Measurements from ENCODE around the gene RFK. TPM values are rescaled to one million over a fixed set of nuclear protein-coding genes. Genes with fewer than 3 reads are reported as not detected.

Gene RFK
- total and polyA plus RNA-seq, 9 of the 15 experiments (the other 6 are each of a cell fraction or from before 2014, with no cell fraction given), result 3.8 to 51.1 (median 14.8) TPM

GRCh38 chr9:76373784-76374474 is 20.3 kb downstream of the RFK start:
- Histone ChIP-seq H3K4me3 (no peak overlapping the region), H4K20me1 (replicated peaks; ENCODE audit: control insufficient read depth, insufficient read depth, low read length) (no peaks in the 10 kb centered on the region), H3K4me2 (ENCODE audit: insufficient read depth, low read length) (no peak overlapping the region), H3K4me1 (replicated peaks in 1 of 2; ENCODE audit: control insufficient read depth in 2 of 2, insufficient read depth in 2 of 2, low read length in 2 of 2) (peaks cover 0 to 6% of the 10 kb centered on the region in 2 experiments; a peak in 3 of 5 replicates), H3K9me3 (replicated peaks; ENCODE audit: control insufficient read depth, insufficient read depth, low read depth, low read length) (no peaks in the 10 kb centered on the region), H3K9ac (ENCODE audit: insufficient read depth in 1 of 2, low read depth in 2 of 2, low read length in 2 of 2) (no peak overlapping the region), H3K27ac (ENCODE audit: extremely low read depth, low read depth, low read length) (no peak overlapping the region), H3K36me3 (ENCODE audit: control insufficient read depth, insufficient read depth, low read length) (no peaks in the 10 kb centered on the region), H2AFZ (ENCODE audit: low read depth, low read length) (no peak overlapping the region), H3K9me1 (ENCODE audit: control insufficient read depth, insufficient read depth, low read length) (no peaks in the 10 kb centered on the region), H3K79me2 (ENCODE audit: control insufficient read depth, insufficient read depth, low read length) (no peaks in the 10 kb centered on the region), H3K27me3 (ENCODE audit: control insufficient read depth in 2 of 2, insufficient read depth in 2 of 2, low read length in 2 of 2) (no peaks in the 10 kb centered on the region)
- intact Hi-C loops (cut with micrococcal nuclease) (no loop called here), in situ Hi-C loops (cut with MboI) (no loop called here)
- BruUV-seq (replicated peaks), result no TSS peak
- no peak for FAIRE-seq
- ChIA-PET POLR2A (interaction anchor here (0.7 to 1.1 kb wide), 2 partner anchors 10 to 20 kb away, joined by 3 to 4 read pairs; partner anchors contain the start of gene RFK), CTCF (ENCODE audit: low intra/inter-chr PET ratio) (no interaction called here)
- no peak for ATAC-seq
- WGBS (ENCODE audit: insufficient coverage, low coverage, missing lambda C conversion rate), result 43% methylated on average over 5 of the region's 6 CpGs
- no peak for DNase-seq (ENCODE audit: extremely low read depth in 1 of 4, low spot score in 3 of 4)
- TF ChIP-seq AFF1 (IDR thresholded peaks at IDR 0.05; ENCODE audit: low read depth in 1 of 2, partially characterized antibody in 2 of 2) (no peak), KLF10 (CRISPR knock-in tag; IDR thresholded peaks at IDR 0.05) (no peak), THRAP3 (IDR thresholded peaks at IDR 0.05; ENCODE audit: borderline replicate concordance) (no peak), PCBP2 (IDR thresholded peaks at IDR 0.05; ENCODE audit: low read depth, low read length, poor library complexity, severe bottlenecking) (no peak), ZNF239 (CRISPR knock-in tag; IDR thresholded peaks at IDR 0.05) (no peak), MED1 (CRISPR knock-in tag; IDR thresholded peaks at IDR 0.05; ENCODE audit: borderline replicate concordance) (no peak)
